ENCODE results near the gene RIPOR1.
"Not testable (repeated sequence)": the region's sequence is repeated elsewhere in the genome, so short reads cannot be mapped to it uniquely, and the experiment has no call there.

Gene RIPOR1

GRCh38 chr16:67483731-67484525, 44.7 kb upstream of the RIPOR1 start:
- TF ChIP-seq, protein P1, sequence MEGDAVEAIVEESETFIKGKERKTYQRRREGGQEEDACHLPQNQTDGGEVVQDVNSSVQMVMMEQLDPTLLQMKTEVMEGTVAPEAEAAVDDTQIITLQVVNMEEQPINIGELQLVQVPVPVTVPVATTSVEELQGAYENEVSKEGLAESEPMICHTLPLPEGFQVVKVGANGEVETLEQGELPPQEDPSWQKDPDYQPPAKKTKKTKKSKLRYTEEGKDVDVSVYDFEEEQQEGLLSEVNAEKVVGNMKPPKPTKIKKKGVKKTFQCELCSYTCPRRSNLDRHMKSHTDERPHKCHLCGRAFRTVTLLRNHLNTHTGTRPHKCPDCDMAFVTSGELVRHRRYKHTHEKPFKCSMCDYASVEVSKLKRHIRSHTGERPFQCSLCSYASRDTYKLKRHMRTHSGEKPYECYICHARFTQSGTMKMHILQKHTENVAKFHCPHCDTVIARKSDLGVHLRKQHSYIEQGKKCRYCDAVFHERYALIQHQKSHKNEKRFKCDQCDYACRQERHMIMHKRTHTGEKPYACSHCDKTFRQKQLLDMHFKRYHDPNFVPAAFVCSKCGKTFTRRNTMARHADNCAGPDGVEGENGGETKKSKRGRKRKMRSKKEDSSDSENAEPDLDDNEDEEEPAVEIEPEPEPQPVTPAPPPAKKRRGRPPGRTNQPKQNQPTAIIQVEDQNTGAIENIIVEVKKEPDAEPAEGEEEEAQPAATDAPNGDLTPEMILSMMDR (IDR thresholded peaks at IDR 0.05; ENCODE audit: insufficient read depth, low read depth, low read length, missing control alignments) = no peak
- DNase-seq (ENCODE audit: low read depth) = no peak

GRCh38 chr16:67486805-67487204, 41.8 kb upstream of the RIPOR1 start:
- no peak for DNase-seq (ENCODE audit: low read depth)
- no peak overlapping the region for H3K4me3 ChIP-seq (ENCODE audit: low read depth, low read length)
- TF ChIP-seq, protein P1 (IDR thresholded peaks at IDR 0.05; ENCODE audit: insufficient read depth, low read depth, low read length, missing control alignments) = no peak

More at GRCh38 chr16:67483731-67484525, 44.7 kb upstream of the RIPOR1 start:
- no peak overlapping the region for H3K4me3 ChIP-seq (ENCODE audit: low read depth, low read length)

DNA sequence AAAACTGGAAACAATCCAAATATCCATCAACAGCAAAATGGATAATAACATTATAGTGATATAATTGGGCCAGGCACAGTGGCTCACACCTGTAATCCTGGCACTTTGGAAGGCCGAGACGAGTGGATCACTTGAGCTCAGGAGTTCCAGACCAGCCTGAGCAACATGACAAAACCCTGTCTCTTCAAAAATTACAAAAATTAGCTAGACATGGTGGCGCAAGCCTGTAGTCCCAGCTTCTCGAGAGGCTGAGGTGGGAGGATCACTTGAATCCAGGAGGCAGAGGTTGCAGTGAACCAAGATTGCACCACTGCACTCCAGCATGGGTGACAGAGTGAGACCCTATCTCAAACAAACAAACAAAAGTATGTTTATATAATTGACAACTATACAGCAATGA, 41.1 kb upstream of the RIPOR1 start:
- H3K4me3 ChIP-seq (ENCODE audit: low read depth, low read length); DNase-seq (ENCODE audit: low read depth): not testable (repeated sequence)

DNA sequence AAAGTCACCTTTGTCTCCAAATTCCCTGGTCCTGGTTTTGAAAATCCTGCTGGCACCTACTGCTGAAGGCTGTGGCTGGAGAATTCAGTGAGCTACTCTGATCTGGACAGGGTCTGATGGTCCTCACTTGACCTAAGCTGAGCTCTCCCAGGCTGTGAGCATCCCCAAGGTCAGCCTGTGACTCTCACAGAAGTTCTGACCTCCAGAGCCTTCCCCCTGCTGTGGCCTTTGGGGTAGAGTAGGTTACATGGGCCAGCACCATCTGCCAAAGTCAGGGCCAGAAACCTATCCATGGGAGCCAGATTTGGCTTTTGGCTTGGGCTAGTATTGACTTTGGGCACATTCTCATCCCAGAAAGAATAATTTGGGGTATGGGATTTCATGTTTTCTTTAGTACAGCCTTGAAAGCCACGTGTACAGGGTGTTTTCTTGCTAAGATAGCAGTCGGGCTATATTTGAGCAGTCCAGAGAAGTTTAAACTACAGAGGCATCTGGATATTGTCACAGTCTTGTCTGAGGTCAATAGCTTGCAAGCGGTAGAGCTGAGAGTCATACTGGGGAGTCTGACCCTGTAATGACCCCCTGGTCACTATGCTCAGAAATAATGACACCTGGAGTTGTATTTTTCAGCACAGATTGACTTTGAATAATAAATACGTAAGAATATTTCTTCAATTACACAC, 39.1 kb upstream of the RIPOR1 start:
- DNase-seq (ENCODE audit: low read depth) = no peak
- H3K4me3 ChIP-seq (ENCODE audit: low read depth, low read length) = no peak overlapping the region
- TF ChIP-seq, protein P1 (IDR thresholded peaks at IDR 0.05; ENCODE audit: insufficient read depth, low read depth, low read length, missing control alignments) = no peak

- H3K4me3 ChIP-seq (ENCODE audit: low read depth, low read length) = no peak overlapping the region
- TF ChIP-seq, protein P1 (IDR thresholded peaks at IDR 0.05; ENCODE audit: insufficient read depth, low read depth, low read length, missing control alignments) = no peak
- DNase-seq (ENCODE audit: low read depth) = no peak
Measured at GRCh38 chr16:67490335-67491096, 38.1 kb upstream of the RIPOR1 start.

- DNase-seq (ENCODE audit: low read depth) = no peak
- TF ChIP-seq, protein P1 (IDR thresholded peaks at IDR 0.05; ENCODE audit: insufficient read depth, low read depth, low read length, missing control alignments) = no peak
- H3K4me3 ChIP-seq (ENCODE audit: low read depth, low read length) = no peak overlapping the region
Measured at GRCh38 chr16:67499106-67499505, 29.5 kb upstream of the RIPOR1 start.

Data from GM12865 (cell line).